NOMO-1 treated with dmso at 0.1 percent for 144 hours (cell line): ENCODE measurements around the gene KAZALD1.

ENCODE experiments used
- DNase-seq: peaks from one replicate; lab custom pipeline; 2025; ENCODE audit not compliant: unreplicated experiment; lab: John Stamatoyannopoulos, UW

The KAZALD1 gene, protein sequence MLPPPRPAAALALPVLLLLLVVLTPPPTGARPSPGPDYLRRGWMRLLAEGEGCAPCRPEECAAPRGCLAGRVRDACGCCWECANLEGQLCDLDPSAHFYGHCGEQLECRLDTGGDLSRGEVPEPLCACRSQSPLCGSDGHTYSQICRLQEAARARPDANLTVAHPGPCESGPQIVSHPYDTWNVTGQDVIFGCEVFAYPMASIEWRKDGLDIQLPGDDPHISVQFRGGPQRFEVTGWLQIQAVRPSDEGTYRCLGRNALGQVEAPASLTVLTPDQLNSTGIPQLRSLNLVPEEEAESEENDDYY

DNA sequence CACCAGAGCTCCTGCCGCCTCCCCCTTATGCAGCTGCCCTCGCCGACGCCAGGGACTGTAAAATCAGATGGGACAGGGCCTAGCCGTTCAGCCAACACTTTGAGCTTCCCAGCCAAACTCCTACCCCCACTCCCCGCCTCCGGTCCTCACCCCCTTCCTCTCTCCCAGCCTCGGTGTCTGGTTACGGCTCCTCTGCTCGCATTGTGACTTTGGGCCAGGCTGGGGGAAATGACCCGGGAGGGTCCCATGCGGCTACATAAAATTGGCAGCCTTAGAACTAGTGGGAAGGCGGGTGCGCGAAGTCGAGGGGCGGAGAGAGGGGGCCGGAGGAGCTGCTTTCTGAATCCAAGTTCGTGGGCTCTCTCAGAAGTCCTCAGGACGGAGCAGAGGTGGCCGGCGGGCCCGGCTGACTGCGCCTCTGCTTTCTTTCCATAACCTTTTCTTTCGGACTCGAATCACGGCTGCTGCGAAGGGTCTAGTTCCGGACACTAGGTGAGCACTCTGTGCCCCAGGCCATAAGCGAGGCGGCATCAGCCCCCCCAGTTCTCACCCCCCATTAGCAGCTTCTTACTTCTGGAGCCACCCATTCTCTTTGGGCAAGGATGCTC, at the start of gene KAZALD1:
KAZALD1 (plus strand) TSS at position 366 of the 608 bp plus-strand sequence. CDS start 604 bp downstream, outside the sequence.
- DNase-seq = peak; percentile 51

DNA sequence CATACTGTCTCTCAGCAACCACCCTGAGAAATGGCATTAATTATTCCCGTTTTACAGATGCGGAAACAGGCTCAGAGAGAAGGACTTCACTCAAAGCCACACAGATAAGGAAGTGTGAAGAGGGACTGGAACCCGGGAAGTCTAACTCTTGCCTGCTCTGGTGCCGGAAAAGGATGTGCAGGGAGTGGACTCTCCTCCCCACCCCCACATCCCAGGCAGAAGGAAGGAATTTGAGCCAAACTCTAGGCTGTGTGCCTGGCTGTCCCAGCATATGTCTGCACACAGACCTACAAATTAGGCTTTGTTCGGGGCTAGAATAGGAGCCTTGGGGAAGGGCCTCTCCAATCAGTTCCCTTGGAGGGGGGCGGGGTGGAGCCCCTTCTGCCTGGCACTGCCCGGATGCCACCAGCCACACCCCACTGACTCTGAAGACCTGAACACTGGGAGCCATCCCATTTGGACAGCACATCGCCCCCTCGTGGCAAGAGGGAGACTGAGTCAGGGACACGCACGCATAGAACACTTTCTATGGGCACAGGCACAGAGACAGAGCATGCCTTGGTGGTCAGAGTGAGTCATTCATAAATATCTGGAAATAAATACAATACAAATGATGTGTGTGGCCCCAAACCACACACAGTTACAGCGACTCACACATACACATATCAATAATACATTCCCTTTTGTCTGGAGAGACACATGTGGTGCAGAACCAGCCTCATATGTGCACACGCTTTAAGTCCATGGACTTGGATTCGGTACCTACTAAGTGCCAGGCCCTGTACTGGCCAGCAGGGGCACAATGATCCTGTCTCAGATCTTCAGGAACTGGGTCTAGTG, 49.0 kb upstream of the KAZALD1 start:
- DNase-seq = peak; percentile 73

DNA sequence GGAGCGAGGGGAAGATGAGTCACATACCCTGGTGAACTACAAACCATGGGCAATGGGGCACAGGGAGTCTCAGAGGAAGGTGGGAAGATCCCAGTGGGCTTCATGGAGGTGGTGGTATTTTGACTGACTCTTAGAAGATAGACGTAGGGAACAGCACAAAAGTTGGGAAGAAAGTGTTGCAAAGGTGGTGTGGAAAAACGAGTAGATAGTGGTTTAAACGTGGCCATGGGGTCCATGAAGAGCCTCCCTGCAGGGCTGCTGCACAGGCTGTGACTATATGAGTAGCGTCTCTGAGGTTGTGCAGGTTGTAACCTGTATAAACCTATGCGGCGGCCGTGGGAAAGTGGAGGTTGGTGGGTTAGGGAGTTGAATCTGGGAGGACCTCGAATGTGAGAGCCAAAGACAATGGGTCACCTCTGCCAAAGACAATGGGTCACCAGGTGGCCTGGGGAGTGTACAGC, 48.4 kb upstream of the KAZALD1 start:
- DNase-seq = no peak

DNA sequence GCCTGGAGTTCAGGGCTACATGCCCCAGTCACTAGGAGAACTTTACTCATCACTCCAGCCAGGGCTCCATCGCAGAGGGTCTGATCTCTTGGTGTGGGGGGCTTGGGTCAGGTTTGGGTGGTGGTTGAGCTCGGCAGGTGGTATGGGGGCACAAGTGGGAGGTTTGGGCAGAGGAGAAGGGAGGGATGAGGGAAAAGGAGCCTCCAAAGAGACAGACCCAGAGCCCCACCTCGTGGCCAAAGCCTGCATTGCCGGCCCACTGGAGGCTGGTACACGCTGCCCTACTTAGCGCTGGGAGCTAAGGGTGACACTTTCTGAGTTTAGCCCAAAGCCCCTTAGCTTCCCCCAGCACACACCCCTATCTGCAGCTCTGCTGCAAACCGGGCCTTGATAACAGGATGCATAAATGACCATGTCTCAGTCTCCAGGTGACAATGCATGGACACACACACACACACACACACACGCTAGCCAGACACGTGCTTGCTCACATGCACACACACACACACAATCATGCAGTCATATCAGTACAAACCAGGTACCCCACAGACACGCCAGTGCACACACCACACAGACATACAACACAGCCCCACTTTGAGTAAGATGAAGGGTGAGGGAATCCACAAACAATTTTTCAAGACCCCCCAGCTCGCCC, 47.4 kb upstream of the KAZALD1 start:
- DNase-seq = no peak

DNA sequence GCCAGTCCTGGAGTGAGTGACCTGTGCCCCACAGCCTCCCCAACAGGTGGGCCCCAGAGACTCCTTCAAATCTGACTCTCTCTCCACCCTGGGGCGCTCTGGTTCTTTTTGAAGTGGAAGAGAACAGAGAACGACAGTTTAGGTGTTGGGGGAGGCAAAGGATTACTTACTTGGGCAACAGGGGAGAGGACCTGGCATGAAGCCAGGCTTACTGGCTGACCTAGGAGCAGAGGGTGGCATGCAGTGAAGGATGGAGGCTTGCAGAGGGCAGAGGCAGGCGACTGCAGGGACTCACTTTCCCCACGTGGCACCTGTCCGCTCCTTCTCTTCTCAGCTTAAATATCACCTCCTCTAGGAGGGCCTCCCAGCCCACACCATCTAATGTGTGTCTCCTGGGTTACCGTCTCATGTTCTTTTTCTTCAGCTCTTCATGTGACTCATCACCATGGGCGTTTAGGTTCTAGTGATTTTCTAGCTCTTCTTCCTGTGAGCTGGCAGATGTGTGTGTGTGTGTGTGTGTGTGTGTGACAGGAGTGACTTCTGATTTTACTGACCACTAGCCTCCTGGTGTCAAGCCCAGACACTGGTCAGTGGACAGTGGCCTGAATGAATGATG, 46.7 kb upstream of the KAZALD1 start:
- no peak for DNase-seq

DNA sequence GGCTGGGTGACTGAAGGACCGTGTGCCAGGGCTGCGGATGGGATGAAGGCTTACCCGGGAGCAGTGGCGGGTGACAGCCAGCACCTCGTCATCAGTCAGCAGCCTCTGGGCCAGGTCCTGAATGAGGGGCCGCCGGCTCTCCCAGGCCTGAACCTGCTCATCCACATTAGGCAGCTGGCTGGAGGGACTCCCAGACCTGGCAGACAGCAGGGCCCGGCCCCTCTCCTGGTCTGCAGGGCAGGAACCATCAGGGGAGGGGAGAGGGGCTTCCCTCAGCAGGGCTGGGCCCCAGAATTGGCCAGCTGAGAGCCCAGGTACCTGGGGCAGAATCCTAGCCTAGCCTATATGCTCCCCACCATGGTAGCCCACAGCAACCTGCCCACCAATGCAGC, 46.2 kb upstream of the KAZALD1 start:
- DNase-seq = no peak

DNA sequence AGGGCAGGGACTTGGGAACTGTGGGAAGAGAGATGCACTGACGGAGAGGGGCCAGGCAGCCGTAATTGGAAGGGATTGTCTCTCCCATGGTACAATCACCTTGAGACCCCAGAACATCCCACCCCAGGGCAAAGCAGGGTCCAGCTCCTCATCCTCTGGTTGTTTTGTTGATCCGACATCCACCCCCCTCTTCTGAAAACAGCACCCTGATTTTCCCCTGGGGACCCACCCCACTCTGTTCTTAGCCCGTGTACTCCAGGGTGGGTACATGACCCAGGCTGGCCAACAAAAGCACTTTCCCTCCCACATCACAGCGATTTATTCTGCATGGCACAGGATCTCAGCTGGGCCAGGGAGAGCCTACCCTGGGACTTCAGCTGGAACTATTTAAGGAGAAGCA, 45.0 kb upstream of the KAZALD1 start:
- DNase-seq = no peak

DNA sequence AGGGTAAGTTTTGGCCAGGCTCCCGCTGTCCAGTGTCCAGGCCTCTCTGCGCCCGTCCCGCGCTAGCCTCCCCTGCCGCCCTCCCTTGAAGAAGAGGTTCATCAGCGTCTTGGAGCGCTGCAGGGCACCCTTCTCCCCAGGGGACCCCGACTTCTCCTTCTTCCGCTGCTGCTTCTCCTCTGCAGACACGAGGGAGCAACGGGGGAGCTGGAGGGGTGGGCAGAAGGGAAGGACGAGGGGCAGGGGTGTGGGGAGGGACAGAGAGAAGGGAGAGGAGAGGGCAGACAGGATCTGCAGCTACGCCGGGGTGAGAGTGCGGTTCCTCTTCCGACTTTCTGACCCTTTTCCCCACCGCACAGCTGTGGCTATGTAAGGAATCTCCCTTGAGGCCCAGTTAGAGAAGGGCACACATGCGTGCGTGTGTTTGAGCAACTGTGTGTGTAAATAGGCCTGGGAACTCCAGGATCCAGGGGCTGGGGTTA, 43.6 kb upstream of the KAZALD1 start:
- DNase-seq = no peak

DNA sequence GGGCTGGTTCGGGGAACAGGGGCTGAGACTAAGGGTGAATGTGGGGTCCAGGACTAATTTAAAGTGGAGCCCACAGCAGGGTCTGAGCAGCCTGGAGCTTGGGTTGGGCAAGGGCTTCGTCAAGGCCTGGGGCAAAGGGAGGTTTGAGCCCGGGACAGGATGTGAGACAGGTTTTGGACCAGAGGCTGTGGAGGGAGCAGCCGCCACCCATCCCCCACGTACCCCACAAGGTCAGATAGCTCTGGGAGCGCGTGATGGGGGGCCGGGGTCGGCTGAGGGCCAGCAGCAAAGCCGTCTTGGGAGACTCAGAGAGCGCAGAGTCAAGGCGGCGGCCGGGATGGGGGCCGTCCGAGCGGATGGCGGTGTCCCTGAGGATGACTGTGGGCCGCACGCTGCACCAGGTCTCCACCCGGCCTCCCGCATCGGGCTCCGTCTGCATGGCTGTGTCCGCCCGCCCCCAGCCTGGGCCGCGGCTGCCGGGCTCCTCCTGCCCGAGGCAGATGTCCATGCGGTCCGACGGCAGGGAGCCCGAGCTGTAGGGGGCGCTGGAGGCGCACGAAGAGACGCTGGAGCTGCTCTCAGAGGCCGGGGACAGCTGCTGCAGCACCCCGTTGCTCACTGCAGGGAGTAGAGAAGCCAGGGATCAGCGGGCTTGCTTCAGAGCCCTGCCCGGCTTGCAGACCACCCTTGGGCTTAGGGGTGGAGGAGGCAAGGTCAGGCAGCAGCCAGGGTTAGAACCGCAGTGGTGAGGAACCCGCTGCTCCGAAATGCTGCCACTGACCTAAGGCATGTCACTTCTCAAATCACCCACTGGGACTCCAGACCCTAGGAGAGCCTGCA, 43.0 kb upstream of the KAZALD1 start:
- peak; percentile 63 for DNase-seq

DNA sequence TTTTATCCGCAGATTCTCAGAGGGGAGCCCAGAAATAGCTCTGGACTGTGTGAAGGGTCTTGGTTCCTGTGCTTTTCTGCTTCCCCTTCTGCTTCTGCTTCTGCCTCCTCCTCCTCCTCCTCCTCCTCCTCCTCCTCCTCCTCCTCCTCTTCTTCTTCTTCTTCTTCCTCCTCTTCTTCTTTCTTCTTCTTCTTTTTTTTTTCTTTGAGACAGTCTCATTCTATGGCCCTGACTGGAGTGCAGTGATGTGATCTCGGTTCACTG, 42.4 kb upstream of the KAZALD1 start:
- DNase-seq = no peak

DNA sequence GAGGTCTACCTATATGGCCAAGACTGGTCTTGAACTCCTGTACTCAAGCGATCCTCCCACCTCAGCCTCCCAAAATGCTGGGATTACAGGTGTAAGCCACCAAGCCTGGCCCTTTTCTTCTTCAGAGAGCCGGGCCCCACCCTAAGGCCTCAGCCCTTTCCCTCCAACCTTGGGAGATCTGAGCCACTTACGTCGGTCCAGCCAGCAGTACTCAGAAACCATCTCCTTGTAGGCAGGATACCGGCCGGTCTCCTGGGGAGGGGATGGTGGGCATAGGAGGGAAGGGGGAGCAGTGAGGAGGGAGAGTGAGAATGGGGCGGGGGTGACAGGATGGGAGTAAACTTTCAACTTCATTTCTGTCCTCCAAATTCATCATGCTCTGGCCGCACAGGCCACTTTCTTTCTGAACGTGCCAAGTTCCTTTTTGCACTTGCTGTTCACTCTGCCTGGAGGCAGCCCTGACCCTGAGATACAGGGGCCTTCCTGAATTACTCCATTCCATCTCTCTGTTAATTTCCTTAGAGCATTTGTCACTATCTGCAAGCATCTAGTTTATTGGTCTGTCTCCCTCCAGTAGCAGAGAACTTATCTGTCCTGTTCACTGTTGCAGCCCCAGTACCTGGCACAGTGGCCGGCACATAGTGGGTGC, 41.2 kb upstream of the KAZALD1 start:
- no peak for DNase-seq

DNA sequence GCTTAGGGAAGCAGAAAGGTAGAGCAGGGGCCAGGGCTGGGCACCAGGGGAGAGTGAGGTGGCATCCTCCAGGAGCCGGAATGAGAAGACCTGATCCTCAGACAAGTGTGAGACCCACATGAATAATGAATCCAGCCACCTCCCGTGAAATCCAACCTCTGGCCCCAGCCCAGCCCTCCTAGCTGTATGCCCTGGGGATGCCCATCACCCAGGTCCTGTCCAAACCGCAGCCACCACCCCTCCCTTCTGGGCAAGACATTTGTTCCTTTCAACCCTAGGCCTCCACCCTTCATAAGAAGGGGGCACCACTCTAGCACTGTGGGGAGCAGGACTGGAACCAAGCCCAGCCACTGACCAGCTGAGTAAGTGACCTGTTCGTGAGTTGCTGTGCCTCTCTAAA, 40.5 kb upstream of the KAZALD1 start:
- no peak for DNase-seq

DNA sequence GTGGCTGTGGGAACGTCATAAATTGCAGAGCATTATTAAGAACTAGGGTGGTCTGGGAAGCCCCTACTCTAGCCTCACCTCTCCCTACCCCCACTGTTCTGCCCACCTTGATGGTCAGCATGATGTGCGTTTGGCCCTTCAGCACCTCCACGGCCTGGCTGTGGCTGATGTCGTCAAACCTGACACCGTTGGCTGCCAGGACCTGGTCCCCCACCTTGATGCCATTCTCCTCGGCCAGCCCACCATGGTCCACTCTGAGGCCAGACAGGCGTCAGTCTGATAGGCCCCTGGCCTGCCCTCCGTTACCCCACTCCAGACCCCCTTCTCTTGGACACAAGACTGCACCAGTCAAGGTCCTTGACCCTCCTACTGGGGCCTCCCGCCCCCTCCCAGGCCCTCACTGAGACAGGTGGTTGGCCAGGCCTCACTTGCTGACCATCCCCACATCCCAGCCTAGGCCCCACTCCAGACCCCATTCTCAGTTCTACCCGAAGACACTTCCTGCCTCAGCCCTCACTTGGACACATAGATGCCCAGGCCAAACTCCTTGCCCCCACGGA, 40.0 kb upstream of the KAZALD1 start:
- no peak for DNase-seq

DNA sequence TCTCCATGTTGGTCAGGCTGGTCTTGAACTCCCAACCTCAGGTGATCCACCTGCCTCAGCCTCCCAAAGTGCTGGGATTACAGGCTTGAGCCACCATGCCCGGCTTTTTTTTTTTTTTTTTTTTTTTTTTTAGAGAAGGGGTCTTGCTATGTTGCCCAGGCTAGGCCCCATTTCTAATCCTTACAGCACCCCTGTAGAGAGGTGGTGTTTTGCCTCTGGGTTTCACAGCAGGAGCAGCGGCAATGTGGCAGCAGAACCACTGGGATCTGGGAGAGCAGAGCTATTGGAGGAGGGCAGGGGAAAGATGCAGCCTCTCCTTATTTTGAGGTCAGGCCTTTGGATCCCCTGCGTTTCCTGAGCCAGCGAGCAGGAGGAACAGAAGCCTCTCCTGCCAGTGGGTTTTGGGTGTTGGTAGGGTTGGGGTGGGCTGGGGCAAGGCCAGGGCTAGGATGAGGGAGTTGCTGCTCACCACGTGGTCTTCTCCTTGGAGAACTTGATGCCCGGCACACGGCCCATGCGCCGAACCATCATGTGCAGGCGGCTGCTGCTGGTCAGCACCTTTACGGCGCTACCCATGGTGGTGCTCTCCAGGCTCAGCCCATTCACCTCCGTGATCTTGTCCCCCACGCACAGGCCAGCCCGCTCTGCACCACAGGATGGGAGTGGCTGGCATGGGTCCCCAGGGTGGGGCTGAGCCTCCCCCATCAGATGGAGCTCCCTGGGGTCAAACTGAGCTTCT, 38.7 kb upstream of the KAZALD1 start:
- DNase-seq = no peak

DNA sequence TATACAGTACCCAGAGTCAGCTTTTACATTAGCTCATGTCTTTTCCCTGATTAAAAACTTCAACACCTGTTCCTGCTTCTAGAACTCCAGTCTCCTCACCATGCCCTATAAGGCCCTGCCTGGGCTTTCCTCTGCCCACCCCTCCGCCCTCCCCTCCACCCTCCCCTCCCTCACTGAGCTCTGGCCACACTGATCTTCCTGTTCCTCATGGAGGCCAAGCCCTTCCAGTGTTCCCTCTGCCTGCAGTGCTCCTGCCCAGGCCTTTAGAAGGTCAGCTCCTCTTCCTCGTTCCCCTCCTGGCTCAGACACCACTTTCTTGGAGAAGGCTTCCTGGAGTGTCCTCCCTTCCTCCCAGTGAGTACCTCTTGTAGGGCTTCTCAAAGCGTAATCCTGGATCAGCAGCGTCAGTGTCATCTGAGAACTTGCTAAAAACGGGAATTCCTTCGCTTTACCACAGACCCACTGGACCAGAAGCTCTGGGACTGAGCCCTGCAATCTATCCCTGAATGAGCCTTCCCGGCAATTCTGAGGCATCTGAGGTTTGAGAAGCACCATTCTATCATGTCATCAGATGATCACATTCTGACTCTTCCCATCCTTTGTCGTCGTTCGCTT, 34.6 kb upstream of the KAZALD1 start:
- no peak for DNase-seq

DNA sequence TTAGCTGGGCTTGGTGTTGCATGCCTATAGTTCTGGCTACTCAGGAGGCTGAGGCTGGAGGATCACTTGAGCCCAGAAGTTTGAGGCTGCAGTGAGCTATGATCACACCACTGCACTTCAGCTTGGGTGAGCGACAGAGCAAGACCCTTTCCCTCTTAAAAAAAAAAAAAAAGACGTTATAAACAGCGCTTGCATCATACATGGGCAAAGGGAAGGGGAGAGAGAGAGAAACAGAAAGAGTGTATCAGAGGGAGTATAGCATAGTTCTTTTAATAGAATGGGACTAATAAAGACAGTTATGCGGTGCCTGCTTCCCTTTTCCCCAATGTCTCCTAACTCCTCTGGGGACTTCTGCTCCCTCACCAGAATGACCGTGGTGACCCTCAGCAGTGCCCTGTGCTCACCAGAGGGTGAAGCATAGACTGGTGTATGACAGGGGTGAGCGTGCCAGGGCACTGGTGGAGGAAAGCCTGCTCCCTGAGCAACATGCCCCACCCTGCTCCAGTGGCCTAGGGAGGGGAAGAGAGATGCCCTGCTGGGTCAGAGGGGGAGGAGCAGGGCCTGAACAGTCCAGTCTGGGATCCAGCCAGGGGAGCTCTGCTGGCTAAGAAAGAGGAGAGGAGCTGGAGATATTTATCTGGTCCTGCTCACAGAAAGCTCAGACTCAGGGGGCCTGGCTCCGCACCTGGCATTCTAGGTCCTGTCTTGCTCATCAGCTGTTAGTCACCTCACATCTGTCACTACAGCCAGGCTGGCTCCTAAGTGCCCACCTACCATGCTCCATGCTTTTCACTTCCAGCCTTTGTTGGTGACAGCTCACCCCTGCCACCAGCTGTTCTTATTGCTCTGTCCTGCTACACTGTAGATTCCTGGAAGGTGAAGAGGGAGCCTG, 33.1 kb upstream of the KAZALD1 start:
- DNase-seq = no peak
